H9 (cell line): Measurements from ENCODE around the gene CELA3A. TPM values are rescaled to one million over a fixed set of nuclear protein-coding genes. Genes with fewer than 3 reads are reported as not detected.
"Not testable (repeated sequence)": the region's sequence is repeated elsewhere in the genome, so short reads cannot be mapped to it uniquely, and the experiment has no call there.

Source experiments
- DNase-seq: peaks from one replicate; pipeline ENCODE4 v3.0.0-alpha.2; 2017
- H2AFZ ChIP-seq: one replicate; pipeline ENCODE4 v1.6.1; 2013; ENCODE audit warnings: mild to moderate bottlenecking, low read length, control low read depth, moderate library complexity
- H2AK5ac ChIP-seq: 2 replicates; pipeline ENCODE4 v1.6.1; 2013; ENCODE audit warnings: low read length, control low read depth, mixed read lengths; ENCODE audit not compliant: insufficient read length
- H2BK120ac ChIP-seq: one replicate; pipeline ENCODE4 v1.6.1; 2013; ENCODE audit warnings: low read depth, mild to moderate bottlenecking, low read length, control low read depth, inconsistent platforms; ENCODE audit not compliant: poor library complexity, severe bottlenecking
- H2BK12ac ChIP-seq: 2 replicates; pipeline ENCODE4 v1.6.1; 2013; ENCODE audit warnings: low read length, control low read depth, mixed read lengths, low read depth; ENCODE audit not compliant: insufficient read length
- H2BK15ac ChIP-seq: 2 replicates; pipeline ENCODE4 v1.6.1; 2013; ENCODE audit warnings: low read depth, low read length, control low read depth
- H2BK20ac ChIP-seq: one replicate; pipeline ENCODE4 v1.6.1; 2013; ENCODE audit warnings: low read depth, mild to moderate bottlenecking, low read length, control low read depth, inconsistent platforms; ENCODE audit not compliant: poor library complexity, severe bottlenecking
- H2BK5ac ChIP-seq: 2 replicates; pipeline ENCODE4 v1.6.1; 2013; ENCODE audit warnings: low read length, control low read depth, mixed read lengths; ENCODE audit not compliant: insufficient read length
- H3K14ac ChIP-seq: 2 replicates; pipeline ENCODE4 v1.6.1; 2013; ENCODE audit warnings: low read length, control low read depth; ENCODE audit not compliant: insufficient read depth
- H3K18ac ChIP-seq: 2 replicates; pipeline ENCODE4 v1.6.1; 2013; ENCODE audit warnings: low read depth, mild to moderate bottlenecking, mixed read lengths, low read length, control low read depth; ENCODE audit not compliant: insufficient read length
- H3K23ac ChIP-seq: 2 replicates; pipeline ENCODE4 v1.6.1; 2013; ENCODE audit warnings: low read length, control low read depth, mixed read lengths, low read depth; ENCODE audit not compliant: insufficient read length
- H3K23me2 ChIP-seq: 2 replicates; pipeline ENCODE4 v1.6.1; 2013; ENCODE audit warnings: low read depth, mild to moderate bottlenecking, mixed read lengths, low read length, control low read depth; ENCODE audit not compliant: insufficient read length, poor library complexity, severe bottlenecking
- H3K27ac ChIP-seq: 2 replicates; pipeline ENCODE4 v1.5.1; 2013; ENCODE audit warnings: low read length, control low read depth, mixed read lengths, low read depth; ENCODE audit not compliant: insufficient read length
- H3K27me3 ChIP-seq: 2 replicates; pipeline ENCODE4 v1.6.1; 2013; ENCODE audit warnings: low read length, control low read depth, inconsistent platforms; ENCODE audit not compliant: insufficient read depth
- H3K4ac ChIP-seq: 2 replicates; pipeline ENCODE4 v1.6.1; 2013; ENCODE audit warnings: low read depth, mild to moderate bottlenecking, control low read depth, inconsistent platforms, low read length, moderate library complexity
- H3K4me1 ChIP-seq: 2 replicates; pipeline ENCODE4 v1.6.1; 2013; ENCODE audit warnings: low read length, control low read depth, inconsistent platforms; ENCODE audit not compliant: insufficient read depth
- H3K4me2 ChIP-seq: 2 replicates; pipeline ENCODE4 v1.6.1; 2013; ENCODE audit warnings: low read length, control low read depth, mixed read lengths; ENCODE audit not compliant: insufficient read length, insufficient read depth
- H3K56ac ChIP-seq: 2 replicates; pipeline ENCODE4 v1.6.1; 2013; ENCODE audit warnings: low read depth, mild to moderate bottlenecking, mixed read lengths, low read length, control low read depth; ENCODE audit not compliant: insufficient read length
- H3K79me1 ChIP-seq: 2 replicates; pipeline ENCODE4 v1.6.1; 2013; ENCODE audit warnings: low read depth, mild to moderate bottlenecking, moderate library complexity, low read length, control low read depth, inconsistent platforms; ENCODE audit not compliant: insufficient read depth, poor library complexity, severe bottlenecking
- H3K79me2 ChIP-seq: 2 replicates; pipeline ENCODE4 v1.6.1; 2013; ENCODE audit warnings: low read length, control low read depth, inconsistent platforms; ENCODE audit not compliant: insufficient read depth
- H3K9ac ChIP-seq: 2 replicates; pipeline ENCODE4 v1.6.1; 2013; ENCODE audit warnings: low read length, control low read depth, mixed read lengths; ENCODE audit not compliant: insufficient read length; ENCODE audit errors: extremely low read depth
- H3K9me3 ChIP-seq: one replicate; pipeline ENCODE4 v1.6.1; 2013; ENCODE audit warnings: low read depth, low read length, inconsistent platforms; ENCODE audit not compliant: control insufficient read depth
- H3T11ph ChIP-seq: one replicate; pipeline ENCODE4 v1.6.1; 2013; ENCODE audit warnings: mild to moderate bottlenecking, low read length, control low read depth, inconsistent platforms
- H4K20me1 ChIP-seq: one replicate; pipeline ENCODE4 v1.6.1; 2013; ENCODE audit not compliant: control insufficient read depth, insufficient read length, insufficient read depth
- H4K5ac ChIP-seq: 2 replicates; pipeline ENCODE4 v1.6.1; 2013; ENCODE audit warnings: low read depth, mild to moderate bottlenecking, mixed read lengths, low read length, control low read depth; ENCODE audit not compliant: insufficient read length
- H4K8ac ChIP-seq: replicated peaks from 2 replicates; pipeline ENCODE4 v1.6.1; 2013; ENCODE audit warnings: low read length, control low read depth, mixed read lengths, low read depth; ENCODE audit not compliant: insufficient read length
- H4K91ac ChIP-seq: 2 replicates; pipeline ENCODE4 v1.6.1; 2013; ENCODE audit warnings: low read depth, mild to moderate bottlenecking, moderate library complexity, mixed read lengths, low read length, control low read depth; ENCODE audit not compliant: insufficient read length
- H3K27ac Mint-ChIP-seq, 3 experiments: 2 replicates in 2 of 3; 3 replicates in 1 of 3; pipeline ENCODE4 v1.8.0; 2020 to 2021; ENCODE audit warnings: mixed read lengths in 3 of 3, mild to moderate bottlenecking in 1 of 3, moderate library complexity in 1 of 3
- H3K27me3 Mint-ChIP-seq: 2 replicates; pipeline ENCODE4 v1.8.0; 2021; ENCODE audit warnings: low read depth, mild to moderate bottlenecking, moderate library complexity, mixed read lengths
- H3K36me3 Mint-ChIP-seq, 3 experiments: 2 replicates in 2 of 3; 3 replicates in 1 of 3; pipeline ENCODE4 v1.8.0; 2020 to 2021; ENCODE audit warnings: low read depth in 3 of 3, mixed read lengths in 3 of 3; ENCODE audit not compliant: insufficient read depth in 1 of 3
- H3K4me1 Mint-ChIP-seq, 2 experiments: 2 replicates each; pipeline ENCODE4 v1.8.0; 2020; ENCODE audit warnings: mixed read lengths in 2 of 2
- H3K4me3 Mint-ChIP-seq, 2 experiments: 2 replicates in 1 of 2; 3 replicates in 1 of 2; pipeline ENCODE4 v1.8.0; 2020 to 2021; ENCODE audit warnings: mild to moderate bottlenecking in 2 of 2, mixed read lengths in 2 of 2, moderate library complexity in 1 of 2
- H3K9me3 Mint-ChIP-seq, 2 experiments: 2 replicates in 1 of 2; 3 replicates in 1 of 2; pipeline ENCODE4 v1.8.0; 2020; ENCODE audit warnings: mild to moderate bottlenecking in 2 of 2, mixed read lengths in 2 of 2, moderate library complexity in 1 of 2
- WGBS: extraction: QIAGEN DNeasy Blood & Tissue Kit; methylation state at CpG from one replicate; pipeline ENCODE4 v1.1.7; 2013; ENCODE audit warnings: missing lambda C conversion rate, low lambda C conversion rate, mixed read lengths; ENCODE audit not compliant: insufficient read length; ENCODE audit errors: extremely low coverage; 5-methylcytosine and 5-hydroxymethylcytosine counted together
- total RNA-seq: library from RNA; stranded (reverse); gene quantifications from 2 replicates; pipeline ENCODE4 v1.2.1, GENCODE V29; 2021

Gene CELA3A
- total RNA-seq, 1 experiment from 2014 or later = not detected

DNA sequence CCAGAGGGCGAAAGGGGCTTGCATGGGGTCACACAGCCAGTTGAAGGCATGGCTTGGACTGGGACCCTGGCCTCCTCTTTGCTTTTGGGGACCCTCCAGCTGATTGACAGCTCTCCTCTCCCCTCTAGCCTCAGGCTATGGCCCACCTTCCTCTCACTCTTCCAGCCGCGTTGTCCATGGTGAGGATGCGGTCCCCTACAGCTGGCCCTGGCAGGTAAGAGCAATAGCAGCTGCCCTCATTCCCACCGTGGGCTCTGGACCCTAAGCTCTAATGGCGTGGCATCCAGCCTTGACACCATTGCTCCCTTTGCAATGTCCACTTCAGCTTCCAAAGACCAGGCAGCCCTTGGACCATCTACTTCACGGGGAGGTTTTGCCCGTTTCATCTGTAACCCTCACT, 1.4 kb downstream of the CELA3A start:
- not testable (repeated sequence) for H3K4me3 Mint-ChIP-seq, H3K27me3 Mint-ChIP-seq, H3K27ac ChIP-seq, H2BK120ac ChIP-seq, H3K79me2 ChIP-seq, H3K4me1 ChIP-seq, H2AK5ac ChIP-seq, H4K91ac ChIP-seq, H3T11ph ChIP-seq, H3K56ac ChIP-seq, H3K4me2 ChIP-seq, H2BK20ac ChIP-seq, H3K14ac ChIP-seq, H3K4ac ChIP-seq, H4K8ac ChIP-seq, H3K27me3 ChIP-seq, H2AFZ ChIP-seq, H3K23ac ChIP-seq, H3K9me3 Mint-ChIP-seq, H4K5ac ChIP-seq, H3K36me3 Mint-ChIP-seq, H3K9ac ChIP-seq, H2BK12ac ChIP-seq, H2BK5ac ChIP-seq, H3K18ac ChIP-seq, H3K9me3 ChIP-seq, H2BK15ac ChIP-seq, H3K23me2 ChIP-seq, H4K20me1 ChIP-seq, H3K79me1 ChIP-seq, DNase-seq
- no CpG with 5 or more reads among the region's 8 CpGs for WGBS
- H3K4me1 Mint-ChIP-seq = peaks cover 14% of the 10 kb centered on the region in 2 experiments; a peak in 3 of 4 replicates
- H3K27ac Mint-ChIP-seq = peak overlapping the region in 1 of 3 experiments; percentile 73; a peak in 1 of 7 replicates

DNA sequence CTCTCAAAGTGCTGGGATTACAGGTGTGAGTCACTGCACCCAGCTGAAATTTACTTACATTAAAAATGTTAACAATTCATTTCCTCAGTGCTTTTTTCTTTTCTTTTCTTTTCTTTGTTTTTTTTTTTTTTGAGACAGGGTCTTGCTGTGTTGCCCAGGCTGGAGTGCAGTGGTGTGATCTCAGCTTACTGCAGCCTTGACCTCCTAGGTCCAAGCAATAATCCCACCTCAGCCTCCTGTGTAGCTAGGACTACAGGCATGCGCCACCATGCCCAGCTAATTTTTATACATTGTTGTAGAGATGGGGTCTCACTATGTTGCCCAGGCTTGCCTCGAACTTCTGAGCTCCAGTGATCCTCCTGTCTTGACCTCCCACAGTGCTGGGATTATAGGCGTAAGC, 2.5 kb downstream of the CELA3A start:
- H3K36me3 Mint-ChIP-seq, H3K14ac ChIP-seq, H2BK12ac ChIP-seq, H4K91ac ChIP-seq, H3K27me3 Mint-ChIP-seq, H3K23me2 ChIP-seq, H3K79me2 ChIP-seq, H4K20me1 ChIP-seq, H3K18ac ChIP-seq, H3K4ac ChIP-seq, H3K27me3 ChIP-seq, H3K9me3 Mint-ChIP-seq, H2BK20ac ChIP-seq, H4K8ac ChIP-seq, H3K9ac ChIP-seq, DNase-seq, H3K27ac Mint-ChIP-seq, H3K4me1 ChIP-seq, H2BK15ac ChIP-seq, H3K4me2 ChIP-seq, H3K4me3 Mint-ChIP-seq, H3K56ac ChIP-seq, H3K27ac ChIP-seq, H2BK5ac ChIP-seq, H3K4me1 Mint-ChIP-seq, H4K5ac ChIP-seq, H2BK120ac ChIP-seq, H3K23ac ChIP-seq, H2AK5ac ChIP-seq, H3K79me1 ChIP-seq, H3K9me3 ChIP-seq, H2AFZ ChIP-seq, H3T11ph ChIP-seq: not testable (repeated sequence)
- no CpG with 5 or more reads among the region's 3 CpGs for WGBS
